ENCODE data around the gene RAMP3.

DNA sequence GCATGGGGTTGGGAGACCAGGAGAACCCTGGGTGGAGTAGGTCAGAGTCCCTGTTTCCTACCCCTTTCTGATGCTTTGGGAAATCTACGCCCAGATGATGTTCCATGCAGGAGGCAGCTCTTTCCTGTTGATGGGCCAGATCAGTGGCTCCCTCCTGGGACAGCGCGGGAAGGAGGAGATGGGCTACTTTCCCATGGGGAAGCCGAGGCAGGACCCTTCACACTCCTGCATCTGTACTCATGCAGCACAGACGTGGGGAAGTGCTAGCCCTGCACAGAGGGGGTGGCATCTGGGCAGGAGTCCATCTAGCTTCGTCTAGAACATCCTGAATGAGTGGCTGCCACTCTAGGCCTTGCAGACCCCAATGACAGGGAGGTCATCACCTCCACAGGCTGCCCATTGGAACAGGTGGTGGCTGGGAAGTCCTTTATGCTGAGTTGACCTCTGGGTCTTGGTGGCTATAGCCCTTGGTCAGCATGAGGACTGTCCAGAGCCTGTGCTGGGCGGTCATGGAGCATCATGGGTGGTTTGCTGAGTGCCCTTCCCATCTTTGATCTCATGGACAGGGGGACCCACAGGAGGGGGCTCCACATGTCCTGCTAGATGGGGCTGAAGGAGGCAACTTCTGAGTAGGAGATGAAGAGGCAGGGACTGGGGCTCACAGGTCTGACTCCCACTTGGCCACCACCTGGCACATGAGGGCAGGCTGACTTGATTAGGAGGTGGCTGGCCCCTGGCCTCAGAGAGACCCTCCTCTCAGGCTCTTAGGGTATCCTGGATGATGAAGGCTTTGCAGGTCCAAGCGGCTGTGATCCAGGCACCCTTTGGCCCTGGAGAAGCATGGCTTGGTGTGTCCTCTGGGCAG is 24.6 kb downstream of the RAMP3 start:
- TF ChIP-seq EZH2 (IDR thresholded peaks at IDR 0.05; ENCODE audit: insufficient read depth, low read length) = no peak
- TF ChIP-seq, protein P1, sequence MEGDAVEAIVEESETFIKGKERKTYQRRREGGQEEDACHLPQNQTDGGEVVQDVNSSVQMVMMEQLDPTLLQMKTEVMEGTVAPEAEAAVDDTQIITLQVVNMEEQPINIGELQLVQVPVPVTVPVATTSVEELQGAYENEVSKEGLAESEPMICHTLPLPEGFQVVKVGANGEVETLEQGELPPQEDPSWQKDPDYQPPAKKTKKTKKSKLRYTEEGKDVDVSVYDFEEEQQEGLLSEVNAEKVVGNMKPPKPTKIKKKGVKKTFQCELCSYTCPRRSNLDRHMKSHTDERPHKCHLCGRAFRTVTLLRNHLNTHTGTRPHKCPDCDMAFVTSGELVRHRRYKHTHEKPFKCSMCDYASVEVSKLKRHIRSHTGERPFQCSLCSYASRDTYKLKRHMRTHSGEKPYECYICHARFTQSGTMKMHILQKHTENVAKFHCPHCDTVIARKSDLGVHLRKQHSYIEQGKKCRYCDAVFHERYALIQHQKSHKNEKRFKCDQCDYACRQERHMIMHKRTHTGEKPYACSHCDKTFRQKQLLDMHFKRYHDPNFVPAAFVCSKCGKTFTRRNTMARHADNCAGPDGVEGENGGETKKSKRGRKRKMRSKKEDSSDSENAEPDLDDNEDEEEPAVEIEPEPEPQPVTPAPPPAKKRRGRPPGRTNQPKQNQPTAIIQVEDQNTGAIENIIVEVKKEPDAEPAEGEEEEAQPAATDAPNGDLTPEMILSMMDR (IDR thresholded peaks at IDR 0.05; ENCODE audit: insufficient read depth, low read depth, low read length) = no peak

Data from astrocyte (in vitro differentiated cells and primary cell).